TTC549 (cell line): Measurements from ENCODE around the gene M1AP.

Experiments used
- FAIRE-seq: peaks from 2 replicates; lab custom pipeline; 2012; peaks lifted over from hg19 to GRCh38; lab: Jason Lieb, UNC

The M1AP gene

GRCh38 chr2:74648009-74648443 is at the start of gene M1AP:
M1AP (minus strand) TSS chr2:74648330; CDS start chr2:74640275, 8,055 bp downstream.
- no peak for FAIRE-seq

- FAIRE-seq: no peak
Measured at GRCh38 chr2:74696829-74697228, 48.7 kb upstream of the M1AP start.

GRCh38 chr2:74695663-74696062 is 47.5 kb upstream of the M1AP start:
- FAIRE-seq: no peak

- FAIRE-seq: no peak
Measured at GRCh38 chr2:74694281-74694680, 46.2 kb upstream of the M1AP start.

GRCh38 chr2:74693668-74694067 is 45.5 kb upstream of the M1AP start:
- FAIRE-seq: no peak

- FAIRE-seq: no peak
Measured at GRCh38 chr2:74693213-74693612, 45.1 kb upstream of the M1AP start.

GRCh38 chr2:74691929-74692328 is 43.8 kb upstream of the M1AP start:
- no peak for FAIRE-seq

- peak; percentile 95 for FAIRE-seq
Measured at GRCh38 chr2:74690571-74690970, 42.4 kb upstream of the M1AP start.

- no peak for FAIRE-seq
Measured at GRCh38 chr2:74689671-74690070, 41.5 kb upstream of the M1AP start.

- no peak for FAIRE-seq
Measured at GRCh38 chr2:74688881-74689280, 40.8 kb upstream of the M1AP start.

- no peak for FAIRE-seq
Measured at GRCh38 chr2:74685408-74685807, 37.3 kb upstream of the M1AP start.

GRCh38 chr2:74682501-74682900 is 34.4 kb upstream of the M1AP start:
- FAIRE-seq: no peak

- FAIRE-seq: no peak
Measured at GRCh38 chr2:74679615-74680014, 31.5 kb upstream of the M1AP start.

GRCh38 chr2:74676331-74676730 is 28.2 kb upstream of the M1AP start:
- no peak for FAIRE-seq

GRCh38 chr2:74675090-74675489 is 27.0 kb upstream of the M1AP start:
- no peak for FAIRE-seq

- FAIRE-seq: no peak
Measured at GRCh38 chr2:74673826-74674528, 25.8 kb upstream of the M1AP start.

GRCh38 chr2:74671479-74671878 is 23.3 kb upstream of the M1AP start:
- FAIRE-seq: no peak

GRCh38 chr2:74670263-74670662 is 22.1 kb upstream of the M1AP start:
- FAIRE-seq: no peak

GRCh38 chr2:74668087-74668486 is 20.0 kb upstream of the M1AP start:
- FAIRE-seq: no peak

GRCh38 chr2:74659462-74659861 is 11.3 kb upstream of the M1AP start:
- no peak for FAIRE-seq

GRCh38 chr2:74658516-74658915 is 10.4 kb upstream of the M1AP start:
- FAIRE-seq: no peak

GRCh38 chr2:74655579-74655978 is 7.4 kb upstream of the M1AP start:
- FAIRE-seq: no peak

GRCh38 chr2:74653985-74654882 is 6.1 kb upstream of the M1AP start, which contains the start of gene SEMA4F:
SEMA4F (plus strand) TSS chr2:74654247; CDS start chr2:74654377, 130 bp downstream.
- peak; percentile 90 for FAIRE-seq
